Liver (tissue), 9 donors: ENCODE data around the gene OTUD5. TPM values are rescaled to one million over a fixed set of nuclear protein-coding genes. Genes with fewer than 3 reads are reported as not detected.

ENCODE experiments used
- DNase-seq: peaks from one replicate; pipeline ENCODE4 v3.0.0-alpha.2; 2017; ENCODE audit warnings: low spot score
- H3K27ac ChIP-seq, 2 donors: one replicate each; pipeline ENCODE4 v1.7.0; 2013; ENCODE audit warnings: inconsistent platforms in 2 of 2, low read length in 2 of 2, control low read depth in 1 of 2, low read depth in 1 of 2, mild to moderate bottlenecking in 1 of 2
- H3K27me3 ChIP-seq, 4 donors: one replicate each; pipeline versions ENCODE4 v1.6.1 to v1.7.0; 2013; ENCODE audit warnings: low read length in 3 of 4, inconsistent platforms in 1 of 4, mild to moderate bottlenecking in 1 of 4, moderate library complexity in 1 of 4; ENCODE audit not compliant: control insufficient read depth in 4 of 4, insufficient read depth in 4 of 4
- H3K36me3 ChIP-seq, 4 donors: one replicate each; pipeline versions ENCODE4 v1.6.1 to v1.7.0; 2013; ENCODE audit warnings: low read length in 3 of 4, mild to moderate bottlenecking in 3 of 4, low read depth in 1 of 4, moderate library complexity in 1 of 4; ENCODE audit not compliant: control insufficient read depth in 4 of 4, insufficient read depth in 3 of 4
- H3K4me1 ChIP-seq, 4 donors: one replicate each; pipeline versions ENCODE4 v1.6.1 to v1.7.0; 2013; ENCODE audit warnings: low read length in 3 of 4, mild to moderate bottlenecking in 3 of 4, moderate library complexity in 1 of 4; ENCODE audit not compliant: control insufficient read depth in 4 of 4, insufficient read depth in 4 of 4
- H3K4me3 ChIP-seq, 3 donors: one replicate each; pipeline versions ENCODE4 v1.6.1 to v1.7.0; 2013; ENCODE audit warnings: low read length in 3 of 3, control low read depth in 1 of 3, low read depth in 1 of 3, mild to moderate bottlenecking in 1 of 3
- H3K9ac ChIP-seq, 2 donors: one replicate each; pipeline ENCODE4 v1.7.0; 2013; ENCODE audit warnings: low read length in 2 of 2, mild to moderate bottlenecking in 2 of 2, moderate library complexity in 2 of 2, control low read depth in 1 of 2, low read depth in 1 of 2
- H3K9me3 ChIP-seq, 4 donors: one replicate each; pipeline versions ENCODE4 v1.6.1 to v1.7.0; 2013; ENCODE audit warnings: low read length in 3 of 4; ENCODE audit not compliant: control insufficient read depth in 4 of 4
- FOXA1 ChIP-seq: IDR thresholded peaks from 2 replicates; pipeline ENCODE4 v1.6.1; 2016; ENCODE audit warnings: antibody characterized with exemption
- FOXA2 ChIP-seq: IDR thresholded peaks from 2 replicates; pipeline ENCODE4 v1.6.1; 2016; ENCODE audit warnings: antibody characterized with exemption
- HNF4A ChIP-seq, 2 donors: conservative IDR thresholded peaks; 2 replicates each; pipeline ENCODE4 v1.6.1; 2016; ENCODE audit warnings: antibody characterized with exemption in 2 of 2, mild to moderate bottlenecking in 2 of 2
- JUND ChIP-seq, 2 donors: IDR thresholded peaks; 2 replicates each; pipeline ENCODE4 v1.6.1; 2016; ENCODE audit warnings: antibody characterized with exemption in 2 of 2
- NR2F2 ChIP-seq: IDR thresholded peaks from 2 replicates; pipeline ENCODE4 v1.6.1; 2016; ENCODE audit warnings: antibody characterized with exemption
- TAF1 ChIP-seq: conservative IDR thresholded peaks from 2 replicates; pipeline ENCODE4 v1.6.1; 2016; ENCODE audit warnings: antibody characterized with exemption, mild to moderate bottlenecking
- YY1 ChIP-seq: IDR thresholded peaks from 2 replicates; pipeline ENCODE4 v1.6.1; 2016; ENCODE audit warnings: antibody characterized with exemption, mild to moderate bottlenecking
- WGBS: extraction: QIAGEN DNeasy Blood & Tissue Kit; methylation state at CpG from one replicate; pipeline ENCODE4 v1.1.7; 2013; 5-methylcytosine and 5-hydroxymethylcytosine counted together
- polyA plus RNA-seq, 2 donors: library from polyadenylated mRNA; stranded (reverse) in 1 of 2; unstranded in 1 of 2; fragments of 200-250 nt in 1 of 2; fragments of >200 nt in 1 of 2; fragmentation: Nextera tagmentation in 1 of 2; extraction: Ambion mirVana in 1 of 2; gene quantifications; one replicate each; pipeline versions ENCODE4 v1.2.1 to v1.2.3, GENCODE V29; 2013 to 2015
- total RNA-seq, 2 donors: library from RNA; depleted of rRNA; stranded (reverse); fragments of >200 nt; gene quantifications; one replicate each; pipeline ENCODE4 v1.2.3, GENCODE V29; 2014
- TF ChIP-seq, protein P1 (sequence below): IDR thresholded peaks from 2 replicates; pipeline ENCODE4 v1.6.1; 2016; ENCODE audit warnings: antibody characterized with exemption
- TF ChIP-seq, protein P2 (sequence below): IDR thresholded peaks from 2 replicates; pipeline ENCODE4 v1.6.1; 2016; ENCODE audit warnings: antibody characterized with exemption, mild to moderate bottlenecking
- donor health status: healthy.
- donor health status: healthy.
- donor health status: healthy.
- donor health status: healthy.
- donor health status: healthy.

OTUD5 gene
- total and polyA plus RNA-seq, 4 donors: 9.3 to 29.3 (median 17.9) TPM

DNA sequence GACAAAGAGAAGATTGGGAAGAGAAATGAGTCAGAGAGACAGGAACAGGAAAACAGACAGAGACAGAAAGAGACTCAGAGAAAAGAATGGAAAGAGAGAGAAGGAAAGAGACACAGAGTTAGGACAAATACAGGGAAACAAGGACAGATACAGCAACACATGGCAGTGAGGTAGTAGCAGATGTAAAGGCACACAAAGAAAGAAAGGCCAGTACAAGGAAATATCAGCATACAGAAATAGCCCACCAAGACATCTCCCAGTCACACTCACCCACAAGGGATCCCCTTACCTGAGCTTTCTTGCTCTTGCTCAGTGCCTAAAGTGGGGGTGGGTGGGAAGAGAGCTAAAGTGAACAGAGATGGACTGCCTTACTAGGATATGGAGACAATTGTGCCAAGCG, 40.5 kb upstream of the OTUD5 start:
- H3K4me1 ChIP-seq: peaks cover under 1 to 8% (median 5%) of the 10 kb centered on the region in 4 donors
- H3K9ac ChIP-seq: no peak overlapping the region
- H3K27me3 ChIP-seq: no peaks in the 10 kb centered on the region
- WGBS: 93% methylated on average over 1 of the region's 1 CpG
- H3K9me3 ChIP-seq: no peaks in the 10 kb centered on the region
- no peak overlapping the region for H3K4me3 ChIP-seq
- no peak for DNase-seq
- TF ChIP-seq YY1: no peak
- TF ChIP-seq, protein P1, sequence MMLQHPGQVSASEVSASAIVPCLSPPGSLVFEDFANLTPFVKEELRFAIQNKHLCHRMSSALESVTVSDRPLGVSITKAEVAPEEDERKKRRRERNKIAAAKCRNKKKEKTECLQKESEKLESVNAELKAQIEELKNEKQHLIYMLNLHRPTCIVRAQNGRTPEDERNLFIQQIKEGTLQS: no peak
- no peak for TF ChIP-seq JUND (IDR thresholded peaks at IDR 0.05)
- no peak for TF ChIP-seq FOXA1
- TF ChIP-seq NR2F2: no peak
- no peak overlapping the region for H3K27ac ChIP-seq
- peaks cover 5 to 22% (median 13%) of the 10 kb centered on the region in 4 donors for H3K36me3 ChIP-seq

DNA sequence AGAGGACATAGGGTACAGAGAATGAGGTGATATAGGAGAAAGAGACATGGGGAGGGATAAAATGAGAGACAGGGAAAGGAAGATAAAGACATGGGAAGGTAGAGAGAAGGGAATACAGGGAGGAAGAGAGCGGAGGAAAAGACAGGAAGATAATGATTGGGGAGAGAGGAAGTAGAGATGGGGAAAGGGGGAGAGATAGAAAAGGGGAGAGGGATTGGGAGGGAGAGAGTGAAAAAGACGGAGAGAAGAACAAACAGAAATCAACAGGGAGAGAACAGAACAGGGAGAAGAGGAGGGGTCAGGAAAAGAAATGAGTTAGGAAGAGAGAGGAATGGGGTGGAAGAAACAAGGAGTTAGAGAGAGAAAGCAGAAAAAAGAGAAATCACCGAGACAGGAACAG, 40.0 kb upstream of the OTUD5 start:
- Histone ChIP-seq H3K9ac (no peak overlapping the region), H3K9me3 (no peaks in the 10 kb centered on the region), H3K36me3 (peaks cover 5 to 23% (median 13%) of the 10 kb centered on the region in 4 donors), H3K4me1 (peaks cover 0 to 8% (median 5%) of the 10 kb centered on the region in 4 donors), H3K27me3 (no peaks in the 10 kb centered on the region), H3K4me3 (no peak overlapping the region), H3K27ac (no peak overlapping the region)
- TF ChIP-seq, protein P2, sequence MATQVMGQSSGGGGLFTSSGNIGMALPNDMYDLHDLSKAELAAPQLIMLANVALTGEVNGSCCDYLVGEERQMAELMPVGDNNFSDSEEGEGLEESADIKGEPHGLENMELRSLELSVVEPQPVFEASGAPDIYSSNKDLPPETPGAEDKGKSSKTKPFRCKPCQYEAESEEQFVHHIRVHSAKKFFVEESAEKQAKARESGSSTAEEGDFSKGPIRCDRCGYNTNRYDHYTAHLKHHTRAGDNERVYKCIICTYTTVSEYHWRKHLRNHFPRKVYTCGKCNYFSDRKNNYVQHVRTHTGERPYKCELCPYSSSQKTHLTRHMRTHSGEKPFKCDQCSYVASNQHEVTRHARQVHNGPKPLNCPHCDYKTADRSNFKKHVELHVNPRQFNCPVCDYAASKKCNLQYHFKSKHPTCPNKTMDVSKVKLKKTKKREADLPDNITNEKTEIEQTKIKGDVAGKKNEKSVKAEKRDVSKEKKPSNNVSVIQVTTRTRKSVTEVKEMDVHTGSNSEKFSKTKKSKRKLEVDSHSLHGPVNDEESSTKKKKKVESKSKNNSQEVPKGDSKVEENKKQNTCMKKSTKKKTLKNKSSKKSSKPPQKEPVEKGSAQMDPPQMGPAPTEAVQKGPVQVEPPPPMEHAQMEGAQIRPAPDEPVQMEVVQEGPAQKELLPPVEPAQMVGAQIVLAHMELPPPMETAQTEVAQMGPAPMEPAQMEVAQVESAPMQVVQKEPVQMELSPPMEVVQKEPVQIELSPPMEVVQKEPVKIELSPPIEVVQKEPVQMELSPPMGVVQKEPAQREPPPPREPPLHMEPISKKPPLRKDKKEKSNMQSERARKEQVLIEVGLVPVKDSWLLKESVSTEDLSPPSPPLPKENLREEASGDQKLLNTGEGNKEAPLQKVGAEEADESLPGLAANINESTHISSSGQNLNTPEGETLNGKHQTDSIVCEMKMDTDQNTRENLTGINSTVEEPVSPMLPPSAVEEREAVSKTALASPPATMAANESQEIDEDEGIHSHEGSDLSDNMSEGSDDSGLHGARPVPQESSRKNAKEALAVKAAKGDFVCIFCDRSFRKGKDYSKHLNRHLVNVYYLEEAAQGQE: no peak
- TF ChIP-seq NR2F2 (no peak), HNF4A (conservative IDR thresholded peaks at IDR 0.05) (no peak), TAF1 (no peak)
- DNase-seq: no peak
- WGBS: 93% methylated on average over 3 of the region's 3 CpGs

DNA sequence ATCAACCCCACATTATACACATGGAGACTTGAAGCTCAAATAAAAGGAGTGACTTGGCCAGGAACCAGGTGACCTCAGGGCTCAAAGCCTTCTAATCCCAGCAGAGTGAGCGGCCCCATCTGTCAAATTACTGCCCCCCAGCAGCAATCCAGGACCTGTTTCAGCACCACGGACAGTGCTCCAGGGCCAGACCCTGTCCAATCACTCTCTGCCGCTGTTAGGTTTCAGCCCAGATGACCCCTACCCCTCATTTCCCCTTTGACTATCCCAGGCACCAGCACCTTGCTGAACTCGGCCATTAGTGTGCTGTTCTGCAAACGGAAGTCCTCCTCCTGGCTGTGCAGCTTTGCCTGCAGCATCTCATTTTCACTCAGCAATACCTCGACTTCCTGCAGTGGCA, 39.6 kb upstream of the OTUD5 start:
- 82% methylated on average over 6 of the region's 6 CpGs for WGBS
- Histone ChIP-seq H3K27ac (no peak overlapping the region), H3K9me3 (no peaks in the 10 kb centered on the region), H3K36me3 (peaks cover 5 to 25% (median 13%) of the 10 kb centered on the region in 4 donors), H3K4me1 (peaks cover 0 to 8% (median 5%) of the 10 kb centered on the region in 4 donors), H3K4me3 (no peak overlapping the region), H3K27me3 (no peaks in the 10 kb centered on the region), H3K9ac (no peak overlapping the region)
- DNase-seq: no peak
- no peak for TF ChIP-seq FOXA2
- TF ChIP-seq, protein P2: peak; percentile 97
